HG03064 (cell line): ENCODE results near the gene ZNF850.

ENCODE experiments used
- ATAC-seq: cut with Tn5 transposase; IDR thresholded peaks from one replicate; pipeline ENCODE4 v1.9.1; 2021; ENCODE audit warnings: low read depth; ENCODE audit not compliant: unreplicated experiment

The ZNF850 gene

DNA sequence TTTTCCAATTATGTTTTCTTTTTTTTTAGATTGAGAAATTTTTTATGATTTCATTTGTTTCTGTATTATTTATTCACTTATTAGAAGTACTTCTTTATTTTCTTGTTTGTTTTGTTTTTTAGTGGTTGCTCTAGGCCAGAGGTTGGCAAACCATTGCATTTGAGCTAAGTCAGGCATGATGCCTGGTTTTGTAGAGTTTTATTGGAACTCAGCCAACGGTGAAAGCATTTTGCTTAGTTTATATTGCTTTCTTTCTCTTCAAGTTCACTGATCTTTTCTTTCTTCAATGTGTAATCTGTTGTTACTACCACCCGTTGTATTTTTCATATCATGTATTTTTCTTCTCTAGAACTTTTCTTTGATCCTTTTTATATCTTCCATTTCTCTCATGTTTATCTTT is 65.5 kb downstream of the ZNF850 start:
- no peak for ATAC-seq

DNA sequence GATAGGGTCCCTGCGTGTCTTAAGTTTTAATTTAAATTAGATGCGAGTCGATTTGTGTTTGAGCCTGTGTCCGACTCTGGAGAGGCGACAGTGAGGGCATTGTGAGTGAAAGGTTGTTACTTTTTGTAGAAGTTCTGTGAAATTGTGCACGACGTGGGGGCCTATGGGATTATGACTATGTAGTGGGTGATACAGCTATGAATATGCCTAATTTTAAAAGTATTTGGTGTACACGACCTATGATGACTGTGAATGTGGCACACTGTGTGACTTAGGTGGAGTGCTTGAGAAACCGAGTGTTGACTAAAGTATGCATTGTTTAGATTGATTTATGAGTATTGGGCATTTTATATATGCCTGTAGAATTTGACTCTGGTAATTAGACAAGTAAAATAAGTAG is 84.5 kb downstream of the ZNF850 start:
- ATAC-seq: no peak

DNA sequence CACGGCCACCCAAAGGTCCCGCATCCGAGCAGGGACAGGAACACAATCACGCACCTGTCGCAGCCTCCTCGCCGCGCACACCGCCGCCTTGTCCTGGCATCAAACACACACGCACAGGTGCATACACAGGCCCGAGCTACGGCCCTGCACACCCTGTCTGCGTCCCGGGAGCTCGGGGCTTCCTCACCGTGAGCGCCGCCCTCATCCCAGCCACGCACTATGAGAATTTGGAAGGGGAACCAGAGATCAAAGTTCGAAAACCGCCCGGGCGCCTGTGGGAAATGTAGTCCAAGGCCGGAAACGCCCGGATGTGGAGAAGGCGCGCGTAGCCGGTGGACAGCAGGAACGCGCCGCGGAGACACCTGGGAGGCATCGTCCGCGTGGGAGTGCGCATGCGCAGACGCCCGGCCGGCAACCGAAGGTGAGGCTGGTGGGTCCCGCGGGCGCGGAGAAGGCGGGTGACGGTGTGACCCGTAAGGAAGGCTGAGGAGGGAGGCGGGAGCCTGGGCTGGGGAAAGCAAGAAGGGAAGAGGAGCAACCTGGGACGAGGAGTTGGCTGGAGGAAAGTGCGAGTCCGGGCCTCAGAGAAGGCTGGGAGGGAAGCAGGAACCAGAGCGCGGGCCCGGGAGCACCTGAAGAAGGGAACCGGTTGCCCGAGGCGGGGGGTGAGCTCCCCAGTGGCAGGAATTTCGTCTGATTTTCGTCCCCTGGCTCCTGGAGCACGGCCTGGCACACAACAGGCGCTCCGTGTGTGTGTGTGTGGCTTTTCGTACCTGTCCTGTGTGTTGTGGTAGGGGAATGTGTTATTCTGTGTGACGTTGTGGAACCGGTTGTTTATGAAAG is 85.2 kb downstream of the ZNF850 start, which contains the start of gene ZNF567:
TSS of gene ZNF567 (plus strand) at position 399 of the 843 bp plus-strand sequence. CDS start 7,256 bp downstream, outside the sequence.
- peak; percentile 91 for ATAC-seq

DNA sequence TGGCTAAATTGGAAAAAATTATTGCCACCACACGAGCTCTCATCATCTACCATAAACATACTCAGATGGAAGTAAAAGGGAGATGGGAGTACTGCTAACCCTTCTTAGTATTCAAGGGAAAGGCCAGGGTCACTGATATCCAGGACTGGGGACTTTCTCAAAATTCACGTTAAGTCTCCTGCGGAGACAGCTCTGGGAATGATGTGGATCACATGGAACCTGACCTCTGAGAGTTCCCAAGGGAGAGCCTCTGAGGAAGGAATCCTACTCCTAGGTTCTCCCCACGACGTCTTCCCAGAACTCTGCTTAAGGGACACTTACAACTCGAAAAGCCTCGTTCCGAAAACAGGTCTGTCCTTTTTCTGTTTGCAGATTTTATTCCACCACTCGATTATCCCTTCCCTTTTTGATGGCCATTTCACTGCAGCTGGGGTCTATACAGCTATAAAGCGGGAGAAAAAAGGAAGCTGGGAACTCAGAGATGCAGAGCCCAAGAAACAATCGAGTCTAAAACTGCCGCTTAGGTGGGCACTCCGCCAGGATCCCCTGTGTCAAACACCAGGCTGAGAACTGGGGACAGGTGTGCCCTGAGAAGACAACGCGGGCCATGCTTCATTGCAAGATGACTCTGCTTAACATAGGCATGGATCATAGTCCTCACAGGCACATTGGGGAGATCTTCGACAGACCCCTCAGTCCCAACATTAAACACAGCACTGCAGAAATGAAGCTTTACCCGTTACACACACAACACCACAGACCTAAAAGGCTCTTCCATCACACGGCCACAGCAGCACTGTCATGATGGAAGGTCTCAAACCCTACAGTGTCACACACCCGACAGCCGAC is 86.0 kb downstream of the ZNF850 start:
- ATAC-seq: peak; percentile 36

DNA sequence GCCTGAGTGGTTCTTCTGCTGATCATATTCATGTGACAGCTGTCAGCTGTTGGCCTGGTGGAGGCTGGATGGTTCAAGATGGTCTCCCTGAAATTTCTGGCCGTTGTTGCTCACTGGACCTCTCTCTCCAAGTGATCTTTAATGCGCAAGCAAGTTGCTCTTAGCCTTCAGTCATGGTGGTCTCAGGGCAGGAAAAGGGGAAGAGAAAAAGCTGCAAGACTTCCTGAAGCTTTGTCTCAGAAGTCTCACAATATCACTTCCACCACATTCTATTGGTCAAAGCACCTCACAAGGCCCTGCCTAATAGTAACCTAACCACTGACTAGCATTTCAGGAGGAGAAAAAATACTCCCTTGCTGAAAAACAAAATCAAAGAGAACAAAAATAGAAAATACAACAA is 86.8 kb downstream of the ZNF850 start:
- no peak for ATAC-seq

DNA sequence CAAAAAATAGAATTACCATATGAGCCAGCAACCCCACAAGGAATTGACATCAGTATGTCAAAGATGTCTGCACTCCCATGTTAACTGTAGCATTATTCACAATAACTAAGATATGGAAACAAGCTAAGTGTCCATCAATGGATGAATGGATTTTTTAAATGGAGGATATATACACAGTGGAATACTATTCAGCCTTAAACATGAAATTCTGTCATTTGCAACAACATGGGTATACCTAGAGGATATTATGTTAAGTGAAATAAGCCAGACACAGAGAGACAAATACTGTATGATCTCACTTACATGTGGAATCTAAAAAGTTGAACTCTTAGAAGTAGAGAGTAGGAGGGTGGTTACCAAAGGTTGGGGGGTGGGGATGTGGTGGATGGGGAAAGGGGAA is 93.2 kb downstream of the ZNF850 start:
- ATAC-seq: no peak

DNA sequence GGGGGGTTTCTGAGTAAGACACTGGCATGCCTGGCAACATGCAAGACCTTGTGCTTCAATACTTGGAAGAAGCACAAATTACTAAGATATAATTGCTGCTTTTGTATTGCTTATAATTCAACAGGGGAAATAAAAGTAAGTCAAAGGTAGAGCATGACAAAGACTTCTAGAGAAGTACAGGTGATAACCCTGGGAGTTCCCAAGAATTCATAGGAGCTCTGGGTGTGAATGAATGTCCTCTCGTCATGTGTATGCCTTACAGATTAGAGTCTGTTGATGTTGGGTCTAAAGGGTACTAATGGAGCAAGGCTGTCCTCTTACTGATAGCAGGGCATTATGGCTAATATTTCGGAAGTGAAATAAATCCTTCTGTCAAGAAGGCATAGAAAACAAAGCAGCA is 98.4 kb downstream of the ZNF850 start:
- ATAC-seq: no peak

DNA sequence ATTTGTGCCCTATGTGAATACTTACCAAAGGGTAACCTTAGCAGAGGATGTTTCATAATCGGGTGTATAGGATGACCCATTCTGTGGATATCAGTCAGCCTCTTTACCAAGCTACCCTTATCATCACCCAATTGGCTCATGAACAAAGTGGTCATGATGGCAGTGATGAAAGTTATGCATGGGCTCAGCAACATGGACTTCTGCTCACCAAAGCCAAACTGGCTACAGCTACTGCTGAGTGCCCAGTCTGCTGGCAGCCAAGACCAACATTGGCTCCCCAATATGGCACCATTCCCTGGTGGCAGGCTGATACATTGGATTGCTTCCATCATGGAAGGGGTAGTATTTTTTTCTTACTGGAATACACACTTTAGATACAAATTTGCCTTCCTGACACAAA is 100.2 kb downstream of the ZNF850 start:
- no peak for ATAC-seq

DNA sequence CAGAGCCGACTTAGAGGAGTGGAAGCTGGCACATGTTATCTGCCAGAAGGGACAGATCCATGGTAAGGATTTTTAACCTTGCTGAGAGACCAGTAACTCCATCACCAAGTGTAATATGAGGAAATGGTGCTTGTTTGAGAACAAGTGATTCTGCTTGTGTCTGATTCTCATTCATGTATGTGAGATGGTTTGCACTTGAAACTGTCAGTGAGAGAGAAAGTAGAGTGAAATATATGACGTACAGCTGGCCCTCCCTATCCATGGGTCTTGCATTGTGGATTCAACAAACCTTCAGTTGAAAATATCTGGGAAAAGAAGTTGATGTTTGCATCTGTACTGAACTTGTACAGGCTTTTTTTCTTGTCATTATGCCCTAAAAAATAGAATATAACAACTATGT is 104.0 kb downstream of the ZNF850 start:
- no peak for ATAC-seq

DNA sequence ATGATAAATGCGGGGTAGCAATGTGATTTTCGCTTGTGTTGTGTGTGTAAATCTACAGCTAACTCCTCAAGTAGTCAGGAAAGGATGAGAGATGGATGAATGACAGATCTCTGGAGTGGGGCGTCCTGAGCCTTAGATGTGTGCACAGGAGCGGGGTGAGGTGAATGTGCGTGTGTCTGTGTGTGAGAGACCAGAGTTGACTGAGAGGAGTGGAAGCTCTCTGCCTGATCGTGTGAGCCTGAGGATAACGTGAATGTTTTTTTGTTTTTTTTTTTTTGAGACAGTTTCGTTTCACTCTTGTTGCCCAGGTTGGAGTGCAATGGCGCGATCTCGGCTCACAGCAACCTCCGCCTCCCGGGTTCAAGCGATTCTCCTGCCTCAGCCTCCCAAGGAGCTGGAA is 106.8 kb downstream of the ZNF850 start:
- no peak for ATAC-seq
